ENCODE measurements around the gene TAF11L3.
"Not testable (repeated sequence)": the region's sequence is repeated elsewhere in the genome, so short reads cannot be mapped to it uniquely, and the experiment has no call there.

The TAF11L3 gene

DNA sequence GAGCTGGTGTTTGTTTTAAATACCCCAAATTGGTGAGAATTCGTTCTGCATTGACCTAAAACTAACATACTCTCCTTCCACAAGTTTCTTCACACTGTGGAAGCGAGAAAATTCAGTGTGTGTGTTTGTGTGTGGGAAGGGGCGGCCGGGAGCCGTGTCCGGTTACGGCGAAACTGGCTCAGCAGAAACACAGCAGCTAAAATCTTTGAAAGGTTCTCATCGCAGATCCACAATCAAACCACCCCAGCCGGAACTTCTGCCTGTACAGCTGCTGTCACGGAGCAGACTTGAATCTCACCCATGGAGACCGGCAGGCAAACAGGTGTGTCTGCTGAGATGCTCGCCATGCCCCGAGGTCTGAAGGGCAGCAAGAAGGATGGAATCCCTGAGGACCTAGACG, at the start of gene TAF11L3:
TAF11L3 (plus strand) TSS at position 301 of the 400 bp plus-strand sequence.
- DNase-seq: not testable (repeated sequence)

DNA sequence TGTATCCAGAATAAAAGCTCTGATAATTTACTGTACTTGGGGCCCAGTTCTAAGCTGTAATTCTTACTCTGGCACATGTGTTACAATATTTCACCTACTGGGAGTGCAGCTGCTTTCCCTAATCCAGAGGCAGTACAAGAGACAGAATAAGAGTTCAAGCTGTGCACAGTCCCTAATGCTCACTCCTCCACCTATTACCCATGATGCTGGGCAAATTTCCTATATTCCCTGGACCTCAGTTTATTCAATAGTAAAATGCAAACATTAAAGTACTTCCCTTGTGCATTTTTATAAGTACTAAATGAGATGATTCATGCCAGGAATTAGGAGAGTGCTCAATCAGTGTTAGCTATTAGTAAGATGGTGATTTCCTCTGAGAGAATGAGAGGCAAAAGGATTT, 48.1 kb upstream of the TAF11L3 start:
- no peak for DNase-seq

DNA sequence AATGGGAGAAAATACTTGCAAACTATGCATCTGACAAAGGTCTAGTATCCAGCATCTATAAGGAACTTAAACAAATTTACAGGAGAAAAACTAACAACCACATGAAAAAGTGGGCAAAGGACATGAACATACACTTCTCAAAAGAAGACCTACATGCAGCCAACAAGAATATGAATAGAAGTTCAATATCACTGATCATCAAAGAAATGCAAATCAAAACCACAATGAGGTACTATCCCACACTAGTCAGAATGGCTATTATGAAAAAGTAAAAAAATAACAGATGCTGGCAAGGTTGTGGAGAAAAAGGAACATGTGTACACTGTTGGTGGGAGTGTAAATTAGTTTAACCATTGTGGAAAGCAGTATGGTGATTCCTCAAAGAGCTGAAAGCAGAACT, 43.1 kb upstream of the TAF11L3 start:
- DNase-seq: not testable (repeated sequence)

DNA sequence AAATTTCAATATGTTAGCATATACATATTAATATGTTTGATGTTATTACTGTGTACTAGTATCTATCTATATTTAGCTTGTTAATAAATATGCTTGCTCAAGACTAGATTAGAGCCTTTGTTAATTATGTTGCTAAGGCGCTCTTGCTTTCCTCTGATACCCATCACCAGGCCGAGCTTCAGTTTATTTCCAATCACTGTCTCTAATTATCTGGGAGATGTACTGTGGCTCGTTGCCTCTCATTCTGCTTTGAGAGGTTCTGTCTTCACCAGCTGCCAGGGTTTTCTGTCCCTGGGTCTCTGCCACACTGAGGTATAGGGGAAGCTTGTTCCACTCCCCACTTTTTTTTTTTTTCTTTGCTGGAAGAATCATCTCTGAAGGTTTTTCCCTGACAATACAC, 41.1 kb upstream of the TAF11L3 start:
- no peak for DNase-seq

DNA sequence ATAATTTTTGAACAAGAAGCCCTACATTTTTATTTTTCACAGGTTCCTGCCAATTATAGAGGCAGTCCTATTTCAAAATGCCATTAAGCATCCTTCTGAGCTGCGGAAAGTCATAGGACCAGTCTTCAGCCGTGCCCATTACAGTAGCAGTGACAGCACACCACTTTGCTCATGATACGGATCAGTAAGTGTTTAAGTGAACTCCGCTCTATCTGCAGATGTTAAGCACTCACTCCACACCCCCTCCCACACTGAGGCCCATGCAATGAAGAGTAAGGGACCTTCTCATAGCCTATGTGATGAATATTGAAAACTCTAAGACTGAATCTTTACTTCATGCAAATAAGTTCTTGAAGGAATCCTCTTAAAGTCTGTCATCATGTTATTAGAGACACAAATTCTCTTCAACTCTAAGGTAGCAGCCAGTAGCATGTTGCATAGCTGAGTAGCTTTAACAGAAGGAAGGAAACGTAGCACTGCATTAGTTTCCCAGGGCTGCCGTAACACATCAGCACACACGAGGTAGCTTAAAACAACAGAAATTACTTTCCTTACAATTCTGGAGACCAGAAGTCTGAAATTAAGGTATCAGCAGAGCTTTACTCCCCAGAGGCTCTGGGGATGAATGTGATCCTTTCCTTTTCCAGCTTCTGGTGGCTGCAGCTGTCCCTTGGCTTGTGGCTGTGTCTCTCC, 40.4 kb upstream of the TAF11L3 start:
- no peak for DNase-seq

DNA sequence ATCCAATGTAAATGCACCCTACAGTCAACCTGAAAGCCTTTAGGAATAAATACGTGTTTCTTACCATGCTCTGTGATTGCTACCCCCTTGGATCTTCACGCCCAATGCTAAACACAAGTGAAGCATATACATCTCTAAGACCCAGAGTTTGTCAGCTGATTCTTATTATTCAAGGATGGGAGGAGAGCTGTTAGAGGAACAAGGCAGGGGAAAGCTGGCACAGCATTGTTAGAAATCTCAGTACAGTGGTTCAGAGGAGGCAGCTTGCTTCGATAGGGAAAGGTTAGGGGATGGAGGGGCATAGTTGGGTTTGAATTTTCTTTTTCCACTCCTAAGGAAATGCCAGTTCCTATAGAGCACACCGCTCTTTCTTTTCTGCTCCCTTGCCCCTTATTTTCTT, 36.8 kb upstream of the TAF11L3 start:
- no peak for DNase-seq

DNA sequence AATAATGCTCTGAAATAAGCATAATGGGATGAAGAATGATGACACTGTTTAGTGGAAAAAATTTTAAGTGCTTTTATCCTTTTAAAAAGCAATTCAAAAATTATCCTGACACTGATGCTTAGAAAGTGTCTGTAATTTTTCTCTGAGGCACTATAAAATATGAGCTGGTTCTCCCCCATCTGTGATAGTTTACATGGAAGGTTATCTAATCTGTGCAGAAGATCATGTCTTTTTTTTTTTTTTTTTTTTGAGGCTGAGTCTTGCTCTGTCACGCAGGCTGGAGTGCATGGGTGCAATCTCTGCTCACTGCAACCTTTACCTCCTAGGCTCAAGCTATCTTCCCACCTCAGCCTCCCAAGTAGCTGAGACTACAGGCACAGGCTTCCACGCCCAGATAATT, 35.4 kb upstream of the TAF11L3 start:
- DNase-seq: no peak

DNA sequence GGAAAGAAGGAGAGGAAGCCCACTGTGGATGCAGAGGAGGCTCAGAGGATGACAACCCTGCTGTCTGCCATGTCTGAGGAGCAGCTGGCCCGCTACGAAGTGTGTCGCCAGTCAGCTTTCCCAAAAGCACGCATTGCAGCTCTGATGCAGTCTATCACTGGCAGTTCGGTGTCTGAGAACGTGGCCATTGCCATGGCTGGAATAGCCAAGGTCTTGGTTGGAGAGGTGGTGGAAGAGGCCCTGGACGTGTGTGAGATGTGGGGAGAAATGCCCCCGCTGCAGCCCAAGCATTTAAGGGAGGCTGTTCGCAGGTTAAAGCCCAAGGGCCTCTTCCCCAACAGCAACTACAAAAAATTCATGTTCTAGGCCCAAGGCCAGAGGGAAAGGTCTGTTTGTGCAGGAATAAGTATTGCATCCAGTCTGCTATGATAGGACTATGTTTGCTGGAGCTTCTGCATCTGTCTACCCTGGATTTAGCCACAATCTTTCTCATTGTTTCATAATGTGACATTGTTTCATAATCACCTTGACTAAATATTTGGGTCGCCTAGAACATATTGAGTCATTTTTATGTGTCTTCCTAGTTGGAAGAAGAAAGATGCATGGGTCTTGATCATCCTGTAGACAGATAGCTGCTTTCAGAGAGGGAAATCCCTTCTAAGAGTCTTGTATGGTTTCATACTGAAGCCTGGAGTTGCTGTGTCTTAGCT, 31.5 kb upstream of the TAF11L3 start:
- not testable (repeated sequence) for DNase-seq

DNA sequence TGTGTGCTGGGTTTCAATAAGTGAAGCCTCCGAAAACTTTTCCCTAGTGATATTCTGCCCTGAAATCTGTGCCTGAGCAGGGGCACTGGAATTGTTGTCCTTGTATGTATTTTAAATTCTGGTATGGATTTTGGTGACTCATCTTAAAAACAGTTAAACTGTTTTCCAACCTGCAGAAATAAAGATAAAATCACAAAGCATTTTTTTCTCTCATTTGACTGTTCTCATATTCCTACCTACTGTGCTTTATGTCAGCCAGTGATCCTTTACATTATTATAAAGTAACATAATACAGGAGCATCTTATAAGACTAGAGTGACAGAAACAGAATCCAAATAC, 31.0 kb upstream of the TAF11L3 start:
- DNase-seq: no peak

DNA sequence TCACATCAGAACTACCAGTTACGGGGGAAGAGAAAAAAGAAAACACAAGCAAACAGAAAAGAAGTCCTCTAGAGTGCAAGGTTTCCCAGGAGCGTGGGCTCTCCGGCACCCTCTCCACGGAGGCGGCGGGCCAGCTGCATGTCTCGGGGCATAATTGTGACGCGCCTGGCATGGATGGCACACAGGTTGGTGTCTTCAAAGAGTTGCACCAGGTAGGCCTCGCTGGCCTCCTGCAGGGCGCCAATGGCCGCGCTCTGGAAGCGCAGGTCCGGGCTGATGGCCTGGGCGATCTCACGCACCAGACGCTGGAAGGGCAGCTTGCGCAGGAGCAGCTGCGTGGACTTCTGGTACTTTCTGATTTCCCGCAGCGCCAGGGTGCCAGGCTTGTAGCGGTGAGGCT, 26.9 kb upstream of the TAF11L3 start:
- DNase-seq: not testable (repeated sequence)

DNA sequence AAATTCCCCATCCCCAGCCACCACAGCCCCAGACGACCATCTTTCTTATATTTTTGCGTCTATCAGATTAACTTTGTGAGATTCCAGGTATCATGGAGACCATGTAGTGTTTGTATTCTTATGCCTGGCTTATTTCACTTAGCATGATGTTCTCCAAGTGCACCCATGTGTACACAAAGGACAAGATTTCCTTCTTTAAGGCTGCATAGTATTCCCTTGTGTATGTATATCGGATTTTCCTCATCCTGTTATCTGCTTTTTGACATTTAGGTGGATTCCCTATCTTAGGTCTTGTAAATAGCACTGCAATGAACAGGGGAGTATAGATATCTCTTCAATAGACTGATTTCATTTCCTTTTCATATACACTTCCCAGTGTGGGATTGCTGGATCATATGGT, 25.4 kb upstream of the TAF11L3 start:
- no peak for DNase-seq

DNA sequence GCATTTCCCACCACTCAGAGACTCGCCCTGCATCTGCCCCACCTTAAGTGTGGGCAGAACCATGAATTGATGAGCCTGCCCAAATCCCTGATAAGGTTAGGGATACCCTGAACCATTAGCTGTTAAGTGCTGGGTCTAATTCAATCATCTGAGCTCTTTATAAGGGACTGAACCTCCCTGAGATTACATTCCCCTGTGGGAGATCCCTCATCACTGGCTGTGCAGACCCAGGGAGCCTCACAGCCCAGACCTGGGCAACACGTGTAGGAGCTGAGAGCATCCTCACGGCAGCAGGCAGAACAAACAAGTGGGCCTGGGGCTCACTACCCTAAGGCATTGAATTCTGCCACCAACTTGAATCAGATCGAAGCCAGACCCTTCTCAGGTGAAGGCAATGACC, 20.7 kb upstream of the TAF11L3 start:
- no peak for DNase-seq

DNA sequence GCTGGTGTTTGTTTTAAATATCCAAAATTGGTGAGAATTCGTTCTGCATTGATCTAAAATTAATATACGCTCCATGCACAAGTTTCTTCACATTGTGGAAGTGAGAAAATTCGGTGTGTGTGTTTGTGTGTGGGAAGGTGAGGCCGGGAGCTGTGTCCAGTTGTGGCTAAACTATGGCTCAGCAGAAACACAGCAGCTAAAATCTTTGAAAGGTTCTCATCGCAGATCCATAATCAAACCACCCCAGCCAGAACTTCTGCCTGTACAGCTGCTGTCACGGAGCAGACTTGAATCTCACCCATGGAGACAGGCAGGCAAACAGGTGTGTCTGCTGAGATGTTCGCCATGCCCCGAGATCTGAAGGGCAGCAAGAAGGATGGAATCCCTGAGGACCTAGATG, 20.2 kb upstream of the TAF11L3 start, which contains the start of gene TAF11L2:
TAF11L2 (plus strand) TSS at position 301 of the 400 bp plus-strand sequence.
- DNase-seq: not testable (repeated sequence)

DNA sequence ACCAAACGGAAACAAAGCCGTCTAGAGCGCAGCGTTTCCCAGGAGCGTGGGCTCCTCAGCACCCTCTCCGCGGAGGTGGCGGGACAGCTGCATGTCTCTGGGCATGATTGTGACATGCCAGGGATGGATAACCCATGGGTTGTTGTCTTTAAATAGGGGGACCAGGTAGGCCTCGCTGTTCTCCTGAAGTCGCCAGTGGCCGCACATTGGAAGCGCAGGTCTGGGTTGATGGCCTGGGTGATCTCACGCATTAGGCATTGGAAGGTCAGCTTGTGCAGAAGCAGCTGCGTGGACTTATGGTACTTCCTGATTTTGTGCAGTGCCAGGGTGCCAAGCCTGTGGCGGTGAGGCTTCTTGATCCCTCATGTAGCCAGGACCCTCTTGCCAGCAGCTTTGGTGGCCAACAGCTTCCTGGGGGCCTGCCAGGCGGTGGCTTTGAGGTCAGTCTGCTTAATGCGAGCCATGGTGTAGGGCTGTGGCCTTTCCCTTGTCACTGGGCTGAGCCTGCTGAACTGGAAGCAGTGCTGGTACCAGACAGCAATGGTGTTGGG, 6.3 kb upstream of the TAF11L3 start:
- no peak for DNase-seq

DNA sequence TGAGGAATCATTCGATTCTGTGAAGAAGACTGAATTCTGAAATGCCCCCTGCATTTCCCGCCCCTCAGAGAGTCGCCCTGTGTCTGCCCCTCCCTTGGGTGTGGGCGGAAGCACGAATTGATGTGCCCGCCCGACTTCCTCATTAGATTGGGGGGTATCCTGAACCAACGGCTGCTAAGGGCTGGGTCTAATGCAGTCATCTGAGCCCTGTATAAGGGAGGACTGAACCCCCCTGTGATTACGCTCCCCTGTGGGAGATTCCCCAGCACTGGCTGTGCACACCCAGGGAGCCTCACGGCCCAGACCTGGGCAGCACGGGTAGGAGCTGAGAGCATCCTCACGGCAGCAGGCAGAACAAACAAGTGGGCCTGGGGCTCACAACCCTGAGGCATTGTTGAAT, 641 bp upstream of the TAF11L3 start:
- not testable (repeated sequence) for DNase-seq

DNA sequence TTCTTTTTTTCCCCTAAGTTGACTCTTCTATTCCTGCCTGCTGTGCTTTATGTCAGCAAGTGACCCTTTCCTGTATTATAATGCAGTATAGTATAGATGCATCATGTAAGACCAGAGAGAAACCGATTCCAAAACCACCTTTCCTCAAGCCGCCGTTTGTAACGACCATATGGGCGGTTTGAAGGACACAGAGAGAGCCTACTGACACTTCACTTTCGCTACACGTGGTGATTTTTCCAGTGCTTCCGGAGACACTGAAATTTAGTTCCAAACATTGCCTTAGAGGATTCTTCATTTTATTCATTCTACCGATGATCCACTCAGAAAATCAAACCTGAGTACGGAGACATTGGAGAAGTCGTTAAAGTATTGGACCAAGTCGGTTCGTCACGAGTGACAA, 1.3 kb downstream of the TAF11L3 start:
- DNase-seq: not testable (repeated sequence)

DNA sequence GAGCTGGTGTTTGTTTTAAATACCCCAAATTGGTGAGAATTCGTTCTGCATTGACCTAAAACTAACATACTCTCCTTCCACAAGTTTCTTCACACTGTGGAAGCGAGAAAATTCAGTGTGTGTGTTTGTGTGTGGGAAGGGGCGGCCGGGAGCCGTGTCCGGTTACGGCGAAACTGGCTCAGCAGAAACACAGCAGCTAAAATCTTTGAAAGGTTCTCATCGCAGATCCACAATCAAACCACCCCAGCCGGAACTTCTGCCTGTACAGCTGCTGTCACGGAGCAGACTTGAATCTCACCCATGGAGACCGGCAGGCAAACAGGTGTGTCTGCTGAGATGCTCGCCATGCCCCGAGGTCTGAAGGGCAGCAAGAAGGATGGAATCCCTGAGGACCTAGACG, 3.3 kb downstream of the TAF11L3 start, which contains the start of gene TAF11L4:
TAF11L4 (plus strand) TSS at position 301 of the 400 bp plus-strand sequence.
- DNase-seq: not testable (repeated sequence)

DNA sequence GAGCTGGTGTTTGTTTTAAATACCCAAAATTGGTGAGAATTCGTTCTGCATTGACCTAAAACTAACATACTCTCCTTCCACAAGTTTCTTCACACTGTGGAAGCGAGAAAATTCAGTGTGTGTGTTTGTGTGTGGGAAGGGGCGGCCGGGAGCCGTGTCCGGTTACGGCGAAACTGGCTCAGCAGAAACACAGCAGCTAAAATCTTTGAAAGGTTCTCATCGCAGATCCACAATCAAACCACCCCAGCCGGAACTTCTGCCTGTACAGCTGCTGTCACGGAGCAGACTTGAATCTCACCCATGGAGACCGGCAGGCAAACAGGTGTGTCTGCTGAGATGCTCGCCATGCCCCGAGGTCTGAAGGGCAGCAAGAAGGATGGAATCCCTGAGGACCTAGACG, 6.8 kb downstream of the TAF11L3 start, which contains the start of gene TAF11L5:
TAF11L5 (plus strand) TSS at position 301 of the 400 bp plus-strand sequence.
- DNase-seq: not testable (repeated sequence)

DNA sequence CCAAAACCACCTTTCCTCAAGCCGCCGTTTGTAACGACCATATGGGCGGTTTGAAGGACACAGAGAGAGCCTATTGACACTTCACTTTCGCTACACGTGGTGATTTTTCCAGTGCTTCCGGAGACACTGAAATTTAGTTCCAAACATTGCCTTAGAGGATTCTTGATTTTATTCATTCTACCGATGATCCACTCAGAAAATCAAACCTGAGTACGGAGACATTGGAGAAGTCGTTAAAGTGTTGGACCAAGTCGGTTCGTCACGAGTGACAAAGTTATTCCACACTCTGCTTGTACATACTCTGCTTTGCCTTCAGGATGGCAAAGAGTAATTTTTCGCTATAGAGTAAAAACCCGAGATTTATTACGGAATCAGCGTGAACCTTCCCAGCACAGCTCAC, 8.3 kb downstream of the TAF11L3 start:
- DNase-seq: not testable (repeated sequence)

DNA sequence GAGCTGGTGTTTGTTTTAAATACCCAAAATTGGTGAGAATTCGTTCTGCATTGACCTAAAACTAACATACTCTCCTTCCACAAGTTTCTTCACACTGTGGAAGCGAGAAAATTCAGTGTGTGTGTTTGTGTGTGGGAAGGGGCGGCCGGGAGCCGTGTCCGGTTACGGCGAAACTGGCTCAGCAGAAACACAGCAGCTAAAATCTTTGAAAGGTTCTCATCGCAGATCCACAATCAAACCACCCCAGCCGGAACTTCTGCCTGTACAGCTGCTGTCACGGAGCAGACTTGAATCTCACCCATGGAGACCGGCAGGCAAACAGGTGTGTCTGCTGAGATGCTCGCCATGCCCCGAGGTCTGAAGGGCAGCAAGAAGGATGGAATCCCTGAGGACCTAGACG, 10.2 kb downstream of the TAF11L3 start, which contains the start of gene TAF11L6:
TAF11L6 (plus strand) TSS at position 301 of the 400 bp plus-strand sequence.
- not testable (repeated sequence) for DNase-seq

Data from SIG-M5 (cell line).